ENCODE results near the gene MAP2K3.

DNA sequence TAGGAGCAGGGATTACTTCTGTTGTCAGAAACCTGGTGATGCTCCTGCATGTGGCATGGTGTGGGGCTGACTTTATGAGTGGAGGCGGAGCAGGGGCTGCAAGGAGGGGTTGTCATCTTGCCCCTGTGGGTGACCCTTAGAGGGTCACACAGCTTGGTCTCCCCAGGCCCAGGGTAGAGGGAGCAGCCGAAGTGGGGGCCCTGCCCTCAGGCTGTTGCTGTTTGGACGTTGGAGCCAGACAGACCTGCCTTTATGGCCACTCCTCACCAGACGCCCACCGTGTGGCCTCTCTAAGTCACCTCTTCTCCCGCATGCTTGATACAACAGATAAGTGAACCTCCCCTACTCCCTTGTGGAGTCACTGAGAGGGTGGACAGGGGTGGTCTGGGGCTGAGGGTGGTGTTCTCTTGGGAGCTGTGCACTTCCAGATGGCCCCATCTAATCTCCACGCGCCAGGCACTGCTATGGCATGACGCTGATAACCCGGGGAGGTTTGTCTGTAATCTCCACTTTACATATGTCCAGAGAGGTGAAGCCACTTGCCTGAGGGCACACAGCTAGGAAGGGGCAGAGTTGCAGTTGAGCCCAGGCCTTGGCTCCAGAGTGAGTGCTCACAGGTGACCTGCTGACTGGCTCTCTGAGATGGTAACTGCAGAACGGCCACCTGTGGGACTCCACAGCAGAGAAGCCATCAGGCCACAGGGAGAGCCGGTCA lies 10.0 kb downstream of the MAP2K3 start:
- TF ChIP-seq, protein P1, sequence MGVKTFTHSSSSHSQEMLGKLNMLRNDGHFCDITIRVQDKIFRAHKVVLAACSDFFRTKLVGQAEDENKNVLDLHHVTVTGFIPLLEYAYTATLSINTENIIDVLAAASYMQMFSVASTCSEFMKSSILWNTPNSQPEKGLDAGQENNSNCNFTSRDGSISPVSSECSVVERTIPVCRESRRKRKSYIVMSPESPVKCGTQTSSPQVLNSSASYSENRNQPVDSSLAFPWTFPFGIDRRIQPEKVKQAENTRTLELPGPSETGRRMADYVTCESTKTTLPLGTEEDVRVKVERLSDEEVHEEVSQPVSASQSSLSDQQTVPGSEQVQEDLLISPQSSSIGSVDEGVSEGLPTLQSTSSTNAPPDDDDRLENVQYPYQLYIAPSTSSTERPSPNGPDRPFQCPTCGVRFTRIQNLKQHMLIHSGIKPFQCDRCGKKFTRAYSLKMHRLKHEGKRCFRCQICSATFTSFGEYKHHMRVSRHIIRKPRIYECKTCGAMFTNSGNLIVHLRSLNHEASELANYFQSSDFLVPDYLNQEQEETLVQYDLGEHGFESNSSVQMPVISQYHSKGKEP (tag by site-specific recombination; IDR thresholded peaks at IDR 0.05), result no peak
- TF ChIP-seq MYNN (tag by site-specific recombination; IDR thresholded peaks at IDR 0.05; ENCODE audit: borderline replicate concordance) (no peak), ZFP69B (tag by site-specific recombination; IDR thresholded peaks at IDR 0.05) (no peak)
- TF ChIP-seq, protein P2, sequence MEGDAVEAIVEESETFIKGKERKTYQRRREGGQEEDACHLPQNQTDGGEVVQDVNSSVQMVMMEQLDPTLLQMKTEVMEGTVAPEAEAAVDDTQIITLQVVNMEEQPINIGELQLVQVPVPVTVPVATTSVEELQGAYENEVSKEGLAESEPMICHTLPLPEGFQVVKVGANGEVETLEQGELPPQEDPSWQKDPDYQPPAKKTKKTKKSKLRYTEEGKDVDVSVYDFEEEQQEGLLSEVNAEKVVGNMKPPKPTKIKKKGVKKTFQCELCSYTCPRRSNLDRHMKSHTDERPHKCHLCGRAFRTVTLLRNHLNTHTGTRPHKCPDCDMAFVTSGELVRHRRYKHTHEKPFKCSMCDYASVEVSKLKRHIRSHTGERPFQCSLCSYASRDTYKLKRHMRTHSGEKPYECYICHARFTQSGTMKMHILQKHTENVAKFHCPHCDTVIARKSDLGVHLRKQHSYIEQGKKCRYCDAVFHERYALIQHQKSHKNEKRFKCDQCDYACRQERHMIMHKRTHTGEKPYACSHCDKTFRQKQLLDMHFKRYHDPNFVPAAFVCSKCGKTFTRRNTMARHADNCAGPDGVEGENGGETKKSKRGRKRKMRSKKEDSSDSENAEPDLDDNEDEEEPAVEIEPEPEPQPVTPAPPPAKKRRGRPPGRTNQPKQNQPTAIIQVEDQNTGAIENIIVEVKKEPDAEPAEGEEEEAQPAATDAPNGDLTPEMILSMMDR (tag by site-specific recombination; IDR thresholded peaks at IDR 0.05), result no peak

All from HEK293 (cell line).